CD4-positive, CD25-positive, alpha-beta regulatory T cell (primary cell): ENCODE results near the gene CPNE9. TPM values are rescaled to one million over a fixed set of nuclear protein-coding genes. Genes with fewer than 3 reads are reported as not detected.

Experiments used
- ATAC-seq, 2 donors: fragments of 150-1000 bp; cut with Tn5 transposase; one replicate each; pipeline ENCODE4 v1.10.0; 2021; ENCODE audit warnings: low read depth in 2 of 2, moderate number of reproducible peaks in 2 of 2, moderate library complexity in 1 of 2
- DNase-seq, 3 donors: peaks; one replicate each; pipeline versions ENCODE4 v3.0.0 to v3.0.0-alpha.2; 2012 to 2022; ENCODE audit warnings: mixed read lengths in 1 of 3
- H3K27ac ChIP-seq: one replicate; pipeline ENCODE4 v1.7.0; 2013; ENCODE audit warnings: mild to moderate bottlenecking, low read length; ENCODE audit not compliant: insufficient read depth, poor library complexity, severe bottlenecking
- H3K27me3 ChIP-seq: one replicate; pipeline ENCODE4 v1.7.0; 2013; ENCODE audit warnings: low read length; ENCODE audit not compliant: control insufficient read depth, insufficient read depth
- H3K36me3 ChIP-seq: one replicate; pipeline ENCODE4 v1.7.0; 2013; ENCODE audit warnings: mild to moderate bottlenecking, low read length, moderate library complexity; ENCODE audit not compliant: control insufficient read depth, insufficient read depth
- H3K4me1 ChIP-seq: 2 replicates; pipeline ENCODE4 v1.7.0; 2013; ENCODE audit warnings: mild to moderate bottlenecking, low read length; ENCODE audit not compliant: insufficient read depth, control insufficient read depth, poor library complexity, severe bottlenecking
- H3K4me3 ChIP-seq: one replicate; pipeline ENCODE4 v1.7.0; 2013; ENCODE audit warnings: low read depth, mild to moderate bottlenecking, low read length, moderate library complexity
- H3K9me3 ChIP-seq, 2 experiments: 1 replicate in 1 of 2; 2 replicates in 1 of 2; pipeline ENCODE4 v1.7.0; 2013; ENCODE audit warnings: low read length in 2 of 2, mild to moderate bottlenecking in 1 of 2, moderate library complexity in 1 of 2; ENCODE audit not compliant: control insufficient read depth in 2 of 2
- H3K27ac Mint-ChIP-seq, 3 donors: one replicate each; pipeline ENCODE4 v1.8.0; 2020 to 2022; ENCODE audit warnings: mild to moderate bottlenecking in 3 of 3, mixed read lengths in 3 of 3, moderate library complexity in 2 of 3
- H3K27me3 Mint-ChIP-seq: one replicate; pipeline ENCODE4 v1.8.0; 2022; ENCODE audit warnings: mild to moderate bottlenecking, mixed read lengths
- H3K36me3 Mint-ChIP-seq: one replicate; pipeline ENCODE4 v1.8.0; 2020; ENCODE audit warnings: mixed read lengths
- H3K4me1 Mint-ChIP-seq, 4 donors: one replicate each; pipeline ENCODE4 v1.8.0; 2020 to 2022; ENCODE audit warnings: mixed read lengths in 4 of 4, mild to moderate bottlenecking in 1 of 4
- H3K4me3 Mint-ChIP-seq, 4 donors: one replicate each; pipeline ENCODE4 v1.8.0; 2020 to 2022; ENCODE audit warnings: mild to moderate bottlenecking in 4 of 4, mixed read lengths in 4 of 4, moderate library complexity in 3 of 4
- H3K9me3 Mint-ChIP-seq, 7 donors: one replicate each; pipeline ENCODE4 v1.8.0; 2020 to 2022; ENCODE audit warnings: mixed read lengths in 7 of 7, mild to moderate bottlenecking in 3 of 7, moderate library complexity in 2 of 7
- polyA plus RNA-seq, 4 donors: library from polyadenylated mRNA; unstranded; fragments of 300-500 nt; fragmentation: Illumina TruSeq; gene quantifications; one replicate each; pipeline ENCODE4 v1.2.3, GENCODE V29; 2021
- total RNA-seq: library from RNA; stranded (reverse); gene quantifications from one replicate; pipeline ENCODE4 v1.2.3, GENCODE V29; 2022

CPNE9 gene
- total and polyA plus RNA-seq, 5 donors from 2014 or later = not detected

DNA sequence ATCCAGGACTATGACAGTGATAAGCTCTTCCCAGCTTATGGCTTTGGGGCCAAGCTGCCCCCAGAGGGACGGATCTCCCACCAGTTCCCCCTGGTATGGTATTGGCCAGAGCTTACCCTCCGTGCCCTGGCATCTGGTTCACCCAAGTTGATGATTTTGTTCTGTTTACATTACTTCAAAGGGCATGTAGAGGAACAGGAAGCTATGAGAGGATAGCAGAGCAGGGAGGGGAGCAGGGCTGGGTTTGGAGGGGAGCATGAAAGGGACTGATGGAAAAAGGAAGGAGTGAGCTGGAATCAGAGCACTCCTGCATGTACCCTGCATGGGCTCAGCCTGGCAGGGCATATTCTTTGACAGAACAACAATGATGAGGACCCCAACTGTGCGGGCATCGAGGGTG lies 14.5 kb downstream of the CPNE9 start:
- Histone ChIP-seq H3K27me3 (peaks cover 4% of the 10 kb centered on the region), H3K27ac (no peak overlapping the region), H3K4me3 (no peak overlapping the region), H3K9me3 (no peaks in the 10 kb centered on the region), H3K4me1 (peaks cover 6% of the 10 kb centered on the region), H3K36me3 (no peaks in the 10 kb centered on the region)
- H3K27me3 Mint-ChIP-seq = no peaks in the 10 kb centered on the region
- no peaks in the 10 kb centered on the region for H3K36me3 Mint-ChIP-seq
- ATAC-seq (peak in 1 of 2 donors; percentile 60), DNase-seq (no peak)
- H3K9me3 Mint-ChIP-seq = no peaks in the 10 kb centered on the region
- peak overlapping the region in 2 of 4 donors; percentile 27 to 32 for H3K4me3 Mint-ChIP-seq
- peak overlapping the region in 1 of 3 donors; percentile 49 for H3K27ac Mint-ChIP-seq
- H3K4me1 Mint-ChIP-seq = peaks cover 0 to 15% (median 6%) of the 10 kb centered on the region in 4 donors

DNA sequence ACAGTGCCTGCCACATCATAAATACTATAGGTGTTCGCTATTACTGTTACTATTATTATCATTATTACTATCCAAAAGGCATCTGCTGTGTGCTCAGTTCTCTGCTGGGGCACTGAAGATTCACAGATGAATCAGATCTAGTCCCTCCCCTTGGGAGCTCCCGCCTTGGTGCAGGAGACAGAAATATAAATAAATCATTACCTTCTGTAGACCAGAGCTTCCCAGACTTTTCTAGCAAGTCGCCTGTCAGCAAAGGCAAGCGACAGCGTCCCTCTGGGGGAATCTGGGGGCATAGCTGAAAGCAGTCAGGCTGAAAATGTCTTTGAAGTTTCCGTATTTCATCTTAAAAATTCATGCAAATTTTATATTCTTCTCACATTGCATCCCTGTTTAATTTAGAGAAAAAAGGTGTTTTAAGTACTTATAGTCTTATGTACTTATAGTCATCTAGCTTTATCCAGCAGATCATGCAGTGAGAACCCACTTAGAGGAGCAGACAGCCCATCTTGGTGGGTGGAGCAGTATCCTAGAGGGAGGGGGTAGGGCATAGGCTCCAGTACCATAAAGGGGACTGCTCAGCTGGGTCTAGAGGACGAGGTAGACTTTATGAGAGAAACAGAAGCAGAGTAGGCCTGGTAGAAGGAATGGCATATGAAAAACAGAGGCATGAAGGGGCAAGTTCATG lies 17.5 kb downstream of the CPNE9 start:
- H3K9me3 Mint-ChIP-seq = no peaks in the 10 kb centered on the region
- H3K27ac ChIP-seq = no peak overlapping the region
- peaks cover 6% of the 10 kb centered on the region for H3K4me1 ChIP-seq
- no peaks in the 10 kb centered on the region for H3K36me3 ChIP-seq
- no peak for ATAC-seq
- no peaks in the 10 kb centered on the region for H3K9me3 ChIP-seq
- no peak for DNase-seq
- no peak overlapping the region for H3K27ac Mint-ChIP-seq
- H3K4me1 Mint-ChIP-seq = peaks cover 0 to 18% (median 3%) of the 10 kb centered on the region in 4 donors
- H3K36me3 Mint-ChIP-seq = no peaks in the 10 kb centered on the region
- H3K27me3 Mint-ChIP-seq = no peaks in the 10 kb centered on the region
- H3K4me3 ChIP-seq = no peak overlapping the region
- peaks cover 4% of the 10 kb centered on the region for H3K27me3 ChIP-seq
- no peak overlapping the region for H3K4me3 Mint-ChIP-seq

DNA sequence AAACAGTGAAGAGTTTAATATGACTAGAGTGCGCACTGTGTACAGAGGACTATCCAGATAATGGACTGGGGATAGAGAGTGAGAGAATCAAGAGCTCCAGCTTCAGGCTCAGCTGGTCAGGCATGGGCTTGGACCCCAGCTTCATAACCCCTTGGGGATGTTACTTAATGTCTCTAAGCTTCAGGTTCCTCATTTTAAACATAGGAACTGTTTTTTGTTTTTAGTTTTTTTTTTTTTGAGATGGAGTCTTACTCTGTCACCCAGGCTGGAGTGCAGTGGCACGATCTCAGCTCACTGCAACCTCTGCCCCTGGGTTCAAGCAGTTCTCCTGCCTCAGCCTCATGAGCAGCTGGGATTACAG lies 18.0 kb downstream of the CPNE9 start:
- Mint-ChIP-seq H3K36me3 (no peaks in the 10 kb centered on the region), H3K27me3 (no peaks in the 10 kb centered on the region), H3K27ac (no peak overlapping the region), H3K9me3 (no peaks in the 10 kb centered on the region), H3K4me3 (no peak overlapping the region), H3K4me1 (peaks cover 0 to 21% (median 3%) of the 10 kb centered on the region in 4 donors)
- no peak overlapping the region for H3K4me3 ChIP-seq
- H3K27ac ChIP-seq = no peak overlapping the region
- no peaks in the 10 kb centered on the region for H3K36me3 ChIP-seq
- H3K4me1 ChIP-seq = peaks cover 6% of the 10 kb centered on the region
- peaks cover 4% of the 10 kb centered on the region for H3K27me3 ChIP-seq
- no peak for DNase-seq
- ATAC-seq = no peak
- no peaks in the 10 kb centered on the region for H3K9me3 ChIP-seq

DNA sequence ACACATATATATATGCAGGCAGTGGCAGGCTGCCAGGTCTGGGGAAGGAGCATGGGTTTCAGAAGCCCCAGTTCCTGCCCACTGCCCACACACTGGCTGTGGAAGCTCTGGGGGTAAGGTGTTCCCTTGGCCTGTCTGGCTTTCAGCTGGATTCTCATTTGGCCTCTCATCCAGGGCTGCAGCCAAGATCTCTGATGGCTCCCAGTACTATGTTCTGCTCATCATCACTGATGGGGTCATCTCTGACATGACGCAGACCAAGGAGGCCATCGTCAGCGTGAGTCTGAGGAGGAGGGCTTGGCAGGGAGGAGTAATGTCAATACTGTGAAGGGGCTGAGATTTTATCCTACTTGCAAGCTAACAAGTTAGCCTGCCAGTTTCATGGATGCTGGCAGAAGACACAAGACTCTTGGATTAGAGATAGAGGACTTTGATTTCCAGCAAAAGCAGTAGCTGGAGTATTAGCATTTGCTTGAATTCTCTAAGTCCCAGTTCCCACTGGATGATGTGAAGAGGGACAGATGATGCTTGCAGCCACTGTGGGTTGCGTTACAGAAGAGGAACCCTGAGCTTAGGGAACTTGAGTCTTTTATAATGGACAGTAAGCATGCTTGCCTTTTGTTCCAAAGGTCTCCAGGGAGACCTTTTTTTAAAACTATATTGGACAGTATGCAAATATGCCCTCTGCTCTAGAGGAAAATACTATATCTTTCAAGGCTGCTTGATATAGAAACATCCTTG lies 22.3 kb downstream of the CPNE9 start:
- no peaks in the 10 kb centered on the region for H3K27me3 ChIP-seq
- H3K27me3 Mint-ChIP-seq = peaks cover under 1% of the 10 kb centered on the region
- H3K4me1 Mint-ChIP-seq = peaks cover 18 to 37% (median 21%) of the 10 kb centered on the region in 4 donors
- no peak overlapping the region for H3K27ac ChIP-seq
- peak overlapping the region in 1 of 3 donors; percentile 26 for H3K27ac Mint-ChIP-seq
- no peak for ATAC-seq
- H3K9me3 ChIP-seq = no peaks in the 10 kb centered on the region
- H3K4me1 ChIP-seq = peaks cover 23% of the 10 kb centered on the region
- H3K9me3 Mint-ChIP-seq = no peaks in the 10 kb centered on the region
- no peak for DNase-seq
- H3K4me3 Mint-ChIP-seq = no peak overlapping the region
- no peak overlapping the region for H3K4me3 ChIP-seq
- H3K36me3 ChIP-seq = no peaks in the 10 kb centered on the region
- H3K36me3 Mint-ChIP-seq = no peaks in the 10 kb centered on the region

DNA sequence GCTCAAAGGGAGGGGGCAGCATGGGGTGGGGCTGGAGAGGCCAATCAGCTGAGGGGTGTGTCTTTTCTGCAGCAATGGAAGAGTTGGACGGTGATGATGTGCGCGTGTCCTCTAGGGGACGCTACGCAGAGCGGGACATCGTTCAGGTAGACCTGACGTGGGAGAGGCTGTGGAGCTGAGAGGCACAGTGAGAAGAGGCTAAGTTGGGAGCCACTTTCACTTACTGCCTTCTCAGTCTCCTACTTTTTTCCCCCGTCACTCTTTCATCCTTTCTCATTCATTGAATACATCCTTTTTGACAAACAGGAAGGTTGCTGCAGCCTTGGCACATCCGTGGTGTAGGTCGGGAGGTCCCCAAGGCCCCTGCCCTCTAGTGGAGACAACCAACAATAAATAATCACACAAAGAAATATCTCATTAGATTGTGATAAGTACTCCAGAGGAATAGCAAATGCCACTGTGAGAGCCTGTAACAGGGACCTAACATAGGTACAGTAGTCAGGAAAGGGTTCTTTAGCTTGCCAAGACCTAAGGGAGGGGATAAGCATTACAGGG lies 23.5 kb downstream of the CPNE9 start:
- Histone ChIP-seq H3K36me3 (no peaks in the 10 kb centered on the region), H3K4me1 (peaks cover 24% of the 10 kb centered on the region), H3K27me3 (no peaks in the 10 kb centered on the region), H3K4me3 (peak overlapping the region; percentile 81), H3K27ac (peak overlapping the region; percentile 48), H3K9me3 (no peaks in the 10 kb centered on the region)
- DNase-seq (peak; percentile 37 to 84 (median 74)), ATAC-seq (peak; percentile 18 to 22)
- Mint-ChIP-seq H3K27me3 (peaks cover 6% of the 10 kb centered on the region), H3K27ac (peak overlapping the region; percentile 45 to 79 (median 70)), H3K4me3 (peak overlapping the region; percentile 56 to 79 (median 76)), H3K9me3 (no peaks in the 10 kb centered on the region), H3K4me1 (peaks cover 18 to 39% (median 23%) of the 10 kb centered on the region in 4 donors), H3K36me3 (no peaks in the 10 kb centered on the region)

DNA sequence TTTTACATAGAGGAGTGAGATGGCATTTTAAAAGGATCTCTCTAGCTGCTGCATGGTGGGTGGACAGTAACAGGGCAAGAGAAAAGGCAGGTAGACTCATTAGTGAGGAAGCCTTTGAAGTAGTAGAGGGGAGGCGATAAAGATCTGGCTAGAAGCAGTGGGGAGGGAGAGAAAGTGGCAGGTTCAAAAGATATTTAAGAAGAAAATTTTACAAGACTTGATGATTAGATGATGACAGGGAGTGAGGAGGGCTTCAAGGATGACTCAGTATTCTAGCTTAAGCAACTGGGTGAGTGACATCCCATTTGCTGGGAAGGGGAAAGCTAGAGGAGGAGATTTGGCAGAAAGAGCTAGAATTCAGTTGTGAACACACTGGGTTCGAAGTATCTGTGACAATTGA lies 24.1 kb downstream of the CPNE9 start:
- Mint-ChIP-seq H3K27me3 (peaks cover 6% of the 10 kb centered on the region), H3K9me3 (no peaks in the 10 kb centered on the region), H3K27ac (peak overlapping the region in 2 of 3 donors; percentile 70 to 79), H3K4me1 (peaks cover 18 to 45% (median 28%) of the 10 kb centered on the region in 4 donors), H3K4me3 (peak overlapping the region; percentile 41 to 79 (median 65)), H3K36me3 (no peaks in the 10 kb centered on the region)
- DNase-seq (peak in 1 of 3 donors; percentile 19), ATAC-seq (no peak)
- Histone ChIP-seq H3K36me3 (no peaks in the 10 kb centered on the region), H3K27me3 (no peaks in the 10 kb centered on the region), H3K9me3 (no peaks in the 10 kb centered on the region), H3K4me1 (peaks cover 31% of the 10 kb centered on the region), H3K4me3 (no peak overlapping the region), H3K27ac (no peak overlapping the region)

DNA sequence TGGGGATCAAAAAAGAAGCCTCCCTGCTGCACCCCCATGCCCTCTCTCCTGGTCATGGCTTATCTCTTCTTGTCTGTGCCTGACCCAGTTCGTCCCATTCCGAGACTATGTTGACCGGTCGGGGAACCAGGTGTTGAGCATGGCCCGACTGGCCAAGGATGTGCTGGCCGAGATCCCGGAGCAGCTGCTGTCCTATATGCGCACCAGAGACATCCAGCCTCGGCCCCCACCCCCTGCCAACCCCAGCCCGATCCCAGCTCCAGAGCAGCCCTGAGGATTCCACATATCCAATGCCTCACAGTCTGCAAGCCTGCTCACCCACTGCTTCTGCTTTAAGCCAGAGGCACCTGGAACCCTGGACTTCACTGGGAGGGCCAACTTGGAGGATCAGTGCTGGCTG lies 25.8 kb downstream of the CPNE9 start:
- H3K9me3 ChIP-seq = no peaks in the 10 kb centered on the region
- ATAC-seq (no peak), DNase-seq (no peak)
- H3K27ac ChIP-seq = no peak overlapping the region
- Mint-ChIP-seq H3K27me3 (peaks cover 6% of the 10 kb centered on the region), H3K36me3 (peaks cover 5% of the 10 kb centered on the region), H3K27ac (peak overlapping the region in 1 of 3 donors; percentile 44), H3K4me1 (peaks cover 18 to 62% (median 40%) of the 10 kb centered on the region in 4 donors), H3K4me3 (peak overlapping the region in 2 of 4 donors; percentile 11 to 79), H3K9me3 (no peaks in the 10 kb centered on the region)
- H3K27me3 ChIP-seq = no peaks in the 10 kb centered on the region
- H3K36me3 ChIP-seq = peaks cover 7% of the 10 kb centered on the region
- H3K4me1 ChIP-seq = peaks cover 39% of the 10 kb centered on the region
- H3K4me3 ChIP-seq = no peak overlapping the region
